Glutamatergic neuron (in vitro differentiated cells): ENCODE data around the gene BCAP29. TPM values are rescaled to one million over a fixed set of nuclear protein-coding genes. Genes with fewer than 3 reads are reported as not detected.

Source experiments
- DNase-seq: peaks from one replicate; pipeline ENCODE4 v3.0.0; 2022
- H3K27ac Mint-ChIP-seq: one replicate; pipeline ENCODE4 v1.8.0; 2020; ENCODE audit warnings: mild to moderate bottlenecking, mixed read lengths, inconsistent platforms; ENCODE audit not compliant: unreplicated experiment
- H3K27me3 Mint-ChIP-seq: one replicate; pipeline ENCODE4 v1.8.0; 2020; ENCODE audit warnings: mild to moderate bottlenecking, moderate library complexity, mixed read lengths, inconsistent platforms; ENCODE audit not compliant: unreplicated experiment
- H3K36me3 Mint-ChIP-seq: one replicate; pipeline ENCODE4 v1.8.0; 2020; ENCODE audit warnings: mild to moderate bottlenecking, mixed read lengths, inconsistent platforms; ENCODE audit not compliant: unreplicated experiment
- H3K4me1 Mint-ChIP-seq: one replicate; pipeline ENCODE4 v1.8.0; 2020; ENCODE audit warnings: mild to moderate bottlenecking, low read depth, mixed read lengths, inconsistent platforms; ENCODE audit not compliant: unreplicated experiment
- H3K4me3 Mint-ChIP-seq: one replicate; pipeline ENCODE4 v1.8.0; 2020; ENCODE audit warnings: mild to moderate bottlenecking, mixed read lengths, inconsistent platforms; ENCODE audit not compliant: unreplicated experiment
- H3K9me3 Mint-ChIP-seq: one replicate; pipeline ENCODE4 v1.8.0; 2020; ENCODE audit warnings: mild to moderate bottlenecking, moderate library complexity, mixed read lengths, inconsistent platforms; ENCODE audit not compliant: unreplicated experiment
- CTCF ChIP-seq: fragments of 200-600 bp; sonication (generic); IDR thresholded peaks from one replicate; pipeline ENCODE4 v1.5.0; 2021; ENCODE audit not compliant: partially characterized antibody, unreplicated experiment
- total RNA-seq: library from RNA; stranded (reverse); fragmentation: NEBNext Ultra II Directional; extraction: Animal tissue kit (Norgen Biotek cat#: 25700); gene quantifications from one replicate; pipeline ENCODE4 v1.2.1, GENCODE V29; 2021; ENCODE audit not compliant: unreplicated experiment

BCAP29 gene
- total RNA-seq, 1 donor from 2014 or later: 30.1 TPM

GRCh38 chr7:107570298-107570697 is 9.7 kb upstream of the BCAP29 start:
- no peak for DNase-seq
- Mint-ChIP-seq H3K4me3 (no peak overlapping the region), H3K27me3 (no peaks in the 10 kb centered on the region)

GRCh38 chr7:107573537-107573936 is 6.5 kb upstream of the BCAP29 start:
- no peak for DNase-seq
- no peak for TF ChIP-seq CTCF
- Mint-ChIP-seq H3K27me3 (peaks cover 1% of the 10 kb centered on the region), H3K4me3 (no peak overlapping the region), H3K36me3 (no peaks in the 10 kb centered on the region), H3K9me3 (no peaks in the 10 kb centered on the region), H3K27ac (no peak overlapping the region), H3K4me1 (no peaks in the 10 kb centered on the region)

More at GRCh38 chr7:107570298-107570697, 9.7 kb upstream of the BCAP29 start:
- Mint-ChIP-seq H3K4me1 (no peaks in the 10 kb centered on the region), H3K36me3 (no peaks in the 10 kb centered on the region), H3K27ac (no peak overlapping the region), H3K9me3 (no peaks in the 10 kb centered on the region)
- no peak for TF ChIP-seq CTCF

GRCh38 chr7:107579554-107579884 is 527 bp upstream of the BCAP29 start:
- no peak for TF ChIP-seq CTCF
- peaks cover 1% of the 10 kb centered on the region for H3K27me3 Mint-ChIP-seq
- H3K4me1 Mint-ChIP-seq: no peaks in the 10 kb centered on the region
- peak overlapping the region; percentile 94 for H3K4me3 Mint-ChIP-seq
- no peaks in the 10 kb centered on the region for H3K9me3 Mint-ChIP-seq
- H3K27ac Mint-ChIP-seq: peak overlapping the region; percentile 62
- DNase-seq: no peak
- H3K36me3 Mint-ChIP-seq: no peaks in the 10 kb centered on the region

- no peak for TF ChIP-seq CTCF
- no peaks in the 10 kb centered on the region for H3K9me3 Mint-ChIP-seq
- peak overlapping the region; percentile 86 for H3K4me3 Mint-ChIP-seq
- H3K27me3 Mint-ChIP-seq: peaks cover 1% of the 10 kb centered on the region
- DNase-seq: no peak
- no peaks in the 10 kb centered on the region for H3K36me3 Mint-ChIP-seq
- H3K27ac Mint-ChIP-seq: no peak overlapping the region
- H3K4me1 Mint-ChIP-seq: no peaks in the 10 kb centered on the region
Observed at GRCh38 chr7:107580716-107581383, 804 bp downstream of the BCAP29 start.

- Mint-ChIP-seq H3K27ac (no peak overlapping the region), H3K27me3 (peaks cover 1% of the 10 kb centered on the region), H3K9me3 (no peaks in the 10 kb centered on the region), H3K36me3 (no peaks in the 10 kb centered on the region), H3K4me1 (no peaks in the 10 kb centered on the region), H3K4me3 (no peak overlapping the region)
- TF ChIP-seq CTCF: no peak
- no peak for DNase-seq
Observed at GRCh38 chr7:107581387-107582013, 1.5 kb downstream of the BCAP29 start.
